Suprapubic skin (tissue), 3 donors: ENCODE data around the gene SMC6.

Source experiments
- POLR2AphosphoS5 ChIP-seq, 3 donors: sonication (generic); formaldehyde crosslinking; IDR thresholded peaks; one replicate each; pipeline ENCODE4 v1.6.1; 2017; ENCODE audit warnings: antibody characterized with exemption in 3 of 3
- TF ChIP-seq, protein P1 (sequence below), 2 donors: fragments of 200-600 bp in 1 of 2; fragments of 450-650 bp in 1 of 2; sonication (generic) in 1 of 2; IDR thresholded peaks; one replicate each; pipeline ENCODE4 v1.5.1; 2016 to 2019; ENCODE audit warnings: antibody characterized with exemption in 2 of 2, mild to moderate bottlenecking in 1 of 2, moderate library complexity in 1 of 2

DNA sequence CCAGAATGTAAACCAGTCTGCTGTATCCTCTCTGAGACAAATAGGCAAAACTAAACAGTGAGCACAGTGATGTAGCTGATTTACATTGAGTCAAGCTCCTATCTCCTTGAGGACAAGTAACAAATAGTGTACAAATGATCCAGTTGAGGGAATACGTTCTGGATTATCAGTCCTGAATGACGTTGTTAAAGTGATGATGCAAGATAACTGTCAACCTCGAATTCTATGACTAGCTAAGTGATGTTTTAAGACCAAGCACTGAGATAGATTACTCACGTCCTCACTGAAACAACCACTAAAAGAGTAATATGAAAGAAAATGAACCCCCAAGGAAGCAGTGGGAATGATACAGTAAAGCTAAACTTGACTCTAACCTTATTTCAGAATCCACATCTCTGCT lies 46.8 kb downstream of the SMC6 start:
- TF ChIP-seq, protein P1, sequence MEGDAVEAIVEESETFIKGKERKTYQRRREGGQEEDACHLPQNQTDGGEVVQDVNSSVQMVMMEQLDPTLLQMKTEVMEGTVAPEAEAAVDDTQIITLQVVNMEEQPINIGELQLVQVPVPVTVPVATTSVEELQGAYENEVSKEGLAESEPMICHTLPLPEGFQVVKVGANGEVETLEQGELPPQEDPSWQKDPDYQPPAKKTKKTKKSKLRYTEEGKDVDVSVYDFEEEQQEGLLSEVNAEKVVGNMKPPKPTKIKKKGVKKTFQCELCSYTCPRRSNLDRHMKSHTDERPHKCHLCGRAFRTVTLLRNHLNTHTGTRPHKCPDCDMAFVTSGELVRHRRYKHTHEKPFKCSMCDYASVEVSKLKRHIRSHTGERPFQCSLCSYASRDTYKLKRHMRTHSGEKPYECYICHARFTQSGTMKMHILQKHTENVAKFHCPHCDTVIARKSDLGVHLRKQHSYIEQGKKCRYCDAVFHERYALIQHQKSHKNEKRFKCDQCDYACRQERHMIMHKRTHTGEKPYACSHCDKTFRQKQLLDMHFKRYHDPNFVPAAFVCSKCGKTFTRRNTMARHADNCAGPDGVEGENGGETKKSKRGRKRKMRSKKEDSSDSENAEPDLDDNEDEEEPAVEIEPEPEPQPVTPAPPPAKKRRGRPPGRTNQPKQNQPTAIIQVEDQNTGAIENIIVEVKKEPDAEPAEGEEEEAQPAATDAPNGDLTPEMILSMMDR (IDR thresholded peaks at IDR 0.05), result no peak
- no peak for TF ChIP-seq POLR2AphosphoS5 (IDR thresholded peaks at IDR 0.05)
